GM23338 (cell line): ENCODE results near the gene EXOC1L.

Experiments used
- CTCF ChIP-seq, 2 experiments: fragments of 200-600 bp in 1 of 2; sonication (generic) in 1 of 2; conservative IDR thresholded peaks; 2 replicates each; pipeline versions ENCODE4 v1.5.1 to v1.6.1; 2016 to 2017; ENCODE audit warnings: antibody characterized with exemption in 2 of 2, low read depth in 2 of 2, mild to moderate bottlenecking in 2 of 2, moderate library complexity in 1 of 2
- EZH2 ChIP-seq: fragments of 200-600 bp; sonication (generic); IDR thresholded peaks from one replicate; pipeline ENCODE4 v1.8.0; 2017; ENCODE audit warnings: antibody characterized with exemption, mild to moderate bottlenecking, low read depth; ENCODE audit not compliant: unreplicated experiment
- EZH2phosphoT487 ChIP-seq: fragments of 200-600 bp; sonication (generic); IDR thresholded peaks from one replicate; pipeline ENCODE4 v1.8.1; 2018; ENCODE audit warnings: antibody characterized with exemption; ENCODE audit not compliant: unreplicated experiment
- POLR2AphosphoS5 ChIP-seq: IDR thresholded peaks from 2 replicates; pipeline ENCODE4 v1.6.1; 2016; ENCODE audit warnings: antibody characterized with exemption, low read depth
- REST ChIP-seq: IDR thresholded peaks from one replicate; pipeline ENCODE4 v1.6.1; 2018; ENCODE audit warnings: antibody characterized with exemption; ENCODE audit not compliant: unreplicated experiment

GRCh38 chr4:55781812-55782211, 37.8 kb upstream of the EXOC1L start:
- no peak for TF ChIP-seq EZH2phosphoT487
- TF ChIP-seq CTCF (conservative IDR thresholded peaks at IDR 0.05; ENCODE audit: low read depth in 2 of 2) = no peak
- TF ChIP-seq EZH2 = no peak
- no peak for TF ChIP-seq REST
- TF ChIP-seq POLR2AphosphoS5 = no peak
